Fibroblast of villous mesenchyme (primary cell): Measurements from ENCODE around the gene UBASH3B. TPM values are rescaled to one million over a fixed set of nuclear protein-coding genes. Genes with fewer than 3 reads are reported as not detected.

ENCODE experiments used
- DNase-seq: peaks from one replicate; pipeline ENCODE4 v3.0.0-alpha.2; 2010; ENCODE audit warnings: low read depth
- H3K4me3 ChIP-seq: 2 replicates; pipeline ENCODE4 v1.5.1; 2011; ENCODE audit warnings: low read depth, mild to moderate bottlenecking, low read length
- total RNA-seq: library from RNA; depleted of rRNA; stranded (reverse); fragments of >200 nt; gene quantifications from 2 replicates; pipeline ENCODE4 v1.2.3, GENCODE V29; 2012
- TF ChIP-seq, protein P1 (sequence below): IDR thresholded peaks from 2 replicates; pipeline ENCODE4 v1.5.1; 2012; ENCODE audit warnings: low read depth, mild to moderate bottlenecking, low read length; ENCODE audit not compliant: insufficient read depth

The UBASH3B gene
- total RNA-seq, 1 donor: 30.7 TPM

DNA sequence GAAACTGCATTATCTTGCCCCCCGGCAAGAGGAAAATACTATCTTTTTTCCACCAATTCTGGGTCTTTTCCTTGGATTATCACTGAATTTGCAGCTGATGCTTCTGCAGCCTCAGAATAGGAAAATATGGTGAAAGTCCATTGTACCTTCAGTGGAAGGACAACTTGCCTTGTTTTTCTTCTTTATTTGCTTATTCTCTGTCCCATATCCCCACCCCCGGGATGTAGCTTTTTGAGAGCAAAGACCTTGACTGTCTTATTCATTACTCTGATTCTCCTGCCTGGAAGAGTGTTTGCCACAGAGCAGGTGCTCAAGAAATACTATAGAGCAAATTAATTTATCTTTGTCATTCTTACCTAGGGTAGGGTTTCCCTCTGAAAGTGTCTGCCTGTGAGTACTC is 29.5 kb downstream of the UBASH3B start:
- no peak for DNase-seq
- H3K4me3 ChIP-seq: no peak overlapping the region
- TF ChIP-seq, protein P1, sequence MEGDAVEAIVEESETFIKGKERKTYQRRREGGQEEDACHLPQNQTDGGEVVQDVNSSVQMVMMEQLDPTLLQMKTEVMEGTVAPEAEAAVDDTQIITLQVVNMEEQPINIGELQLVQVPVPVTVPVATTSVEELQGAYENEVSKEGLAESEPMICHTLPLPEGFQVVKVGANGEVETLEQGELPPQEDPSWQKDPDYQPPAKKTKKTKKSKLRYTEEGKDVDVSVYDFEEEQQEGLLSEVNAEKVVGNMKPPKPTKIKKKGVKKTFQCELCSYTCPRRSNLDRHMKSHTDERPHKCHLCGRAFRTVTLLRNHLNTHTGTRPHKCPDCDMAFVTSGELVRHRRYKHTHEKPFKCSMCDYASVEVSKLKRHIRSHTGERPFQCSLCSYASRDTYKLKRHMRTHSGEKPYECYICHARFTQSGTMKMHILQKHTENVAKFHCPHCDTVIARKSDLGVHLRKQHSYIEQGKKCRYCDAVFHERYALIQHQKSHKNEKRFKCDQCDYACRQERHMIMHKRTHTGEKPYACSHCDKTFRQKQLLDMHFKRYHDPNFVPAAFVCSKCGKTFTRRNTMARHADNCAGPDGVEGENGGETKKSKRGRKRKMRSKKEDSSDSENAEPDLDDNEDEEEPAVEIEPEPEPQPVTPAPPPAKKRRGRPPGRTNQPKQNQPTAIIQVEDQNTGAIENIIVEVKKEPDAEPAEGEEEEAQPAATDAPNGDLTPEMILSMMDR: no peak

DNA sequence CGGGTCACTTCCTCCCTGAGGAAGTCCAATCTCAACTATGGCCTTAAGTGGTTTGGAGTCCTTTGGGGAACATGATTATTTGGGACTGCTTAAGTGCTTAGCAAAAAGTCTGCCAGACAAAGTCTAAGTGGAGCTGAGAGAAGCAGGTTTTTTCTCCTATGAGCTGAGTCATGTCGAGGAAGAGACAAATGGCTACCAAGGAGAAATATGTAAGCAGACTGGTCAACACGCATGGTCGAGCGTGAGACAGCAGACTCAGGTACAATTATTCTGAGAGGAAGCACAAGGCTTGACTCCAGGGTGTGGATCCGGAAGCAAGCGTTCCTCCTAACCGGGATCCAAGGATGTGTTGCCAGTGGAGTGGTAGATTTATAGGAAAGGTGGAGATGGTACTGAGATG is 30.6 kb downstream of the UBASH3B start:
- TF ChIP-seq, protein P1: no peak
- DNase-seq: peak; percentile 68
- no peak overlapping the region for H3K4me3 ChIP-seq

- no peak for DNase-seq
- TF ChIP-seq, protein P1: no peak
- no peak overlapping the region for H3K4me3 ChIP-seq
Observed at GRCh38 chr11:122690384-122690783, 34.9 kb downstream of the UBASH3B start.

DNA sequence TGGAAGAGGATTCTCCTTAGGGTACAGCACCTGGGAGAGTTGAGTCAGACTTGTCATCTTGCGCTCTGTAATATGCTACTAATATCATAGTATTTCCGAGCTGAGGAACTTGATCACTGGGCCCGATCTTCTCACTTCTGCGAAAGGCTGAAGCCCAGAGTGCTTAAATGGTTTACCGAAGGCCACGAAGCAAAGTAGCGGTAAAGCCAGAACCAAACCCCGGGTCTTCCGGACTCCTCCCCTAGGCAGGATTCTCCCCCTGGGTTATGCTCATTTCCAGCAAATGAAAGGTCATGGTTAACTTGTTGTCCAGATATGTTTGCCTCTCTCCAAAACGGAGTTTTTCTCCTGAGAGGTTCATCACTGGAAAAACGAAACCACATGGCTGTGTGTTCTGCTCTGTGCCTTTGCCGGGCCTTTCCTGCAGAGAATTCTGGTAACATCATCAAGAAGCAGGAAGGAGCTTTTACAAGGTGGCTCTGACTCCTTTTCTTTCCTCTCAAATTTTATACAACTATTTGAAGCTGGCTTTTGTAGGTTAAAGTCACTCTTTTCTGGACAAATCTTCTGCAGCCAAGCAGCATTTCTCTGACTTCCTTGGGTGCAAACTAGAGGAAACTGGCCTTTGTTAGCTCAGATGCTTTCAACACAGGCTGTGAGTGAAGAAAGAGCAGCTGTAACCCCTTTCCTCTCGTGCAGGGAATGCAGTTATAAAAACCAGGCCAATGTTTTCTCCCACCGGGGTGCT is 35.5 kb downstream of the UBASH3B start:
- TF ChIP-seq, protein P1: no peak
- peak; percentile 76 for DNase-seq
- peak overlapping the region; percentile 24 for H3K4me3 ChIP-seq

DNA sequence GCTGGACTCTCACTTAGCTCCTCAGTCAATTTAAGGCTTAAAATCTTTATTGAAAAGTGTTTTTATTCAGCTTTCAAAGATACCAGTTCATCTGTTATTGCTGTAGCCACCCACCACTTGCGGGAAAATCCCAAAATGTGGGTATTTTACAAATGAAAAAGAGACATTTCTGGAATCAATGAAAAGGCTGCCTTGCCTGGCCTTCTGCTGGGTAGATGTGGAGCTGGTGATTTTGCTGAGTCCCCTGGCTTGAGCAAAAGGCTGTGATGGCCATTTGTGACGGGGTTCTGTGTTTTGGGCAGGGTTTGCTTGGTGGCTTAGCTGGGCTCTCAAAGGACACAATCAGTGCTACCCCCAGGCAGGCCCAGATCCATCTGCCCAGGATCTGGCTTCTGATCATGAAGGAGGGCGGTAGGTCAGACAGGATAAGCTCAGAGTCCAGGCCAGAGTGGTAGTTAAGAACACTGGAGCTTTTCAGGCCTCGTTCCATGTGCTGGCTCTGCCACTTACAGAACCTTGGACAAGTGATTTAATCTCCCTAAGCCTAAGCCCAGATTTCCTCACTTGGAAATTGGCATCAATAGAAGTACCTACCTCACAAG is 36.1 kb downstream of the UBASH3B start:
- TF ChIP-seq, protein P1: no peak
- no peak for DNase-seq
- no peak overlapping the region for H3K4me3 ChIP-seq

GRCh38 chr11:122692444-122692843 is 36.9 kb downstream of the UBASH3B start:
- DNase-seq: no peak
- no peak overlapping the region for H3K4me3 ChIP-seq
- TF ChIP-seq, protein P1: no peak
